LNCaP clone FGC (cell line): ENCODE data around the gene ALG12.

Experiments used
- DNase-seq: peaks from one replicate; pipeline ENCODE4 v3.0.0-alpha.2; 2011; ENCODE audit warnings: low read depth
- H3K4me3 ChIP-seq: 2 replicates; pipeline ENCODE4 v1.5.1; 2011; ENCODE audit warnings: mild to moderate bottlenecking, low read depth, low read length, control low read depth
- CTCF ChIP-seq: IDR thresholded peaks from 2 replicates; pipeline ENCODE4 v1.5.1; 2012; ENCODE audit warnings: mild to moderate bottlenecking; ENCODE audit not compliant: control insufficient read depth, insufficient read depth; ENCODE audit errors: extremely low read depth

ALG12 gene

GRCh38 chr22:49951986-49952896, 34.0 kb upstream of the ALG12 start:
- H3K4me3 ChIP-seq, result no peak overlapping the region
- no peak for DNase-seq
- TF ChIP-seq CTCF, result no peak

- no peak for DNase-seq
- no peak overlapping the region for H3K4me3 ChIP-seq
- TF ChIP-seq CTCF, result no peak
These were observed 33.4 kb upstream of the ALG12 start for GRCh38 chr22:49951678-49951985.

- DNase-seq, result peak; percentile 93
- no peak for TF ChIP-seq CTCF
These were observed 32.9 kb upstream of the ALG12 start for GRCh38 chr22:49951000-49951677.

GRCh38 chr22:49950396-49950994, 32.3 kb upstream of the ALG12 start:
- no peak for TF ChIP-seq CTCF
- no peak overlapping the region for H3K4me3 ChIP-seq
- no peak for DNase-seq

More at GRCh38 chr22:49951000-49951677, 32.9 kb upstream of the ALG12 start:
- no peak overlapping the region for H3K4me3 ChIP-seq

GRCh38 chr22:49949914-49950292, 31.7 kb upstream of the ALG12 start:
- no peak for DNase-seq
- no peak overlapping the region for H3K4me3 ChIP-seq
- no peak for TF ChIP-seq CTCF

- no peak for TF ChIP-seq CTCF
- DNase-seq, result peak; percentile 91
- H3K4me3 ChIP-seq, result peak overlapping the region; percentile 30
These were observed 31.0 kb upstream of the ALG12 start for GRCh38 chr22:49948958-49949913.
